Suppressor macrophage treated with lipopolysaccharide for 1 hour (primary cell): ENCODE data around the gene ENDOG.
"Not testable (repeated sequence)": the region's sequence is repeated elsewhere in the genome, so short reads cannot be mapped to it uniquely, and the experiment has no call there.

Source experiments
- DNase-seq, 3 donors: peaks; one replicate each; pipeline ENCODE4 v3.0.0-alpha.2; 2020 to 2022

ENDOG gene

DNA sequence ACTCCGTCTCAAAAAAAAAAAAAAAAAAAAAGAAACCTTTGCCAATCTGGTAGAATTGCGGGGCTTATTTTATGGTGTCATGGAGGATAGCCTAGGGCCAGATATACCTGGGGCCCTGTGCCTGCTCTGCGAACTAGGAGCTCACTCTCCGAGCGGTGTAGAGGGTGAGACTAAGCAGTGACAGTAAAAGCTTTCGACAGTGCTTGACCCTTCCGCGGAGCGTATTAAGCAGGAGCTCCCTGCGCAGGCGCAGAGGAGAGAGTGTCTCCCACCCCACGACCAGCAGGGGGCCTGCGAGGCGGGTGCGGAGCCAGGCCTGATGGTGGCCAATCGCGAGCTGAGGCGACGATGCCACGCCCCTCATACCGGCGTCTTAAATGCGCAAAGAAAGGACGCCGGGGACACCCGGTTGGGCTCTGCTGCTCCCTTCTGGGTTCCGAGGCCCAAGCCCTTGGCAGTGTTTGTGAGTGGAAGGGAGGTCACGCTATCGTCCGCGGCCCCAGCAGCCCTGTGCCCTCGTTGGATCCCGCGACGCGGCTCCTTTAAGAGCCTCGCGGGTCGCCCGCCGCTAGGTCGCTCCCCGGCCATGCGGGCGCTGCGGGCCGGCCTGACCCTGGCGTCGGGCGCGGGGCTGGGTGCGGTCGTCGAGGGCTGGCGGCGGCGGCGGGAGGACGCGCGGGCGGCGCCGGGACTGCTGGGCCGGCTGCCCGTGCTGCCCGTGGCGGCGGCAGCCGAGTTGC, at the start of gene ENDOG:
Gene ENDOG, plus strand, starts transcription at position 402 of the 740 bp plus-strand sequence. Its CDS starts 185 bp downstream, at position 587.
- peak; percentile 99 to 100 (median 99) for DNase-seq

DNA sequence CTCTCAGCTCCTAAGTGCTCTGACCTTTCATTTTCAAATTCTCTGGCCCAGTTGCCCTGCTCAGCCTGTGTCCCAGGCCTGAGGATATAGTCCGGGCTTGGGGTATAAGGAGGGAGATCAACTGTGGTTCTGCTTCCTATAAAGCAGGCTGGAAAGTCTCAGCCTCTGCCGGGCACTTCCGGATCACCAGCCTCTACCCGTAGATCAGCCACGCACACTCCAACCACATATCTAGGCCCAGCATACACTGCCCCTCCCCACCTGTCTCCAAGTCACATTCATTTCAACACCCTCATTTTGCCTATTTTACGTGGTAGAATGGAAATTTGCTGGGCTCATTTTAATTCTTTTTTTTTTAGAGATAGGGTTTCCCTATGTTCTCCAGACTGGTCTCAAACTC, 49.7 kb upstream of the ENDOG start:
- DNase-seq: no peak

DNA sequence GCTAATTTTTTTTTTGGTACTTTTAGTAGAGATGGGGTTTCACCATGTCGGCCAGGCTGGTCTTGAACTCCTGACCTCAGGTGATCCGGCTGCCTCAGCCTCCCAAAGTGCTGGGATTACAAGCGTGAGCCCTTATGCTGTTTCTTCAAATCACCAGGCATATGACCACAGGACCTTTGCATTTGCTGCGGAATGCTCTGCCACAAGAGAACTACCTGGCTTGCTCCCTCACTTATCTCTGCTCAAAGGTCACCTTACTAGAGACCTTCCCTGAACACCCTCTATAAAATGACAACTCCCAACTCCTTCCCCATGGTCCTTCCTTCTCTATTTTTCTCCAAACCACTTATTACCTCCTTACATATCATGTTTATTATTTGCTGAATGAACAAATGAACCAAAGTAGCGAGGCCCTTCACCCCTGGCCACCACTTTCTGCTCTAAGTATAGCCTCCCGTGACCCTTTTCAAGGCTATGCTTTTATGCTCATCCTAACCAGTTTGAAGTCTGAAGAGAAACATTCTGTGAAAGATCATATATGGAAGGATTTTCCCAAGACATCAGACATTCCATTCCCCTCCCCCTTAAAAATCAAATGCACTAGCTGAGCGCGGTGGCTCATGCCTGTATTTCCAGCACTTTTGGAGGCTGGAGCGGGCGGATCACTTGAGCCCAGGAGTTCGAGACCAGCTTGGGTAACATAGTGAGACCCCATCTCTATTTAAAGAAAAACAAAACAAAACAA, 47.8 kb upstream of the ENDOG start:
- DNase-seq: no peak

DNA sequence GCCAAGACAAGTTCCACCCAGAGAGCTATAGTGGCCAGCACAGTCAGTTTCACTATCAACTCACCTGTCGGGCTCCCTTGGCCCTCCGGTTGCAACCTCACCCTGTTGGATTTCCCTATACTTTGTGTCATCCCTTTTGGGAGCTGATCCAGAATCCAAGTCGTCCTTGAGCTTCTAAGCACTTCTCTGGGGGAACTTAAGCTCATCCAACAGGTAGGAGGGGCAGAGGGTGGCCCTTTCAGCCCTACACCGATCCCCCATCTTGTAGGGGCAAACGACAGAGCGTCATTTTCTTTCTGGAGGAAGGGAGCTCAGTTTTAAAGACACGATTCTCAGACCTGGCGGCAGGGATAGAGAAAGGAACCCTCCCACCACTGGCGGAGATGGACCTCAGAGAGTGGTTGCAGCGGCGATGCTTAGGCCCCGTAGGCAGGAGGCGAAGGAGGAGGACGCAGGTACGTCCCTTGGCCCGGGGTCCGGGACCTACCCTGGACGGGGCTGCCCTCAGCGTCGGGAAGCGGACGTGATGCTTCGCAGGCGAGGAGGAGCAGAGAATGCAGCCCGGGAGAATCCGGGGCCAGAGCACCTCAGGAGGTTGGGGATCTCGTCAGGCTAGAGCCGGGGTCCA, 47.1 kb upstream of the ENDOG start:
- DNase-seq: peak in 1 of 3 donors; percentile 19

DNA sequence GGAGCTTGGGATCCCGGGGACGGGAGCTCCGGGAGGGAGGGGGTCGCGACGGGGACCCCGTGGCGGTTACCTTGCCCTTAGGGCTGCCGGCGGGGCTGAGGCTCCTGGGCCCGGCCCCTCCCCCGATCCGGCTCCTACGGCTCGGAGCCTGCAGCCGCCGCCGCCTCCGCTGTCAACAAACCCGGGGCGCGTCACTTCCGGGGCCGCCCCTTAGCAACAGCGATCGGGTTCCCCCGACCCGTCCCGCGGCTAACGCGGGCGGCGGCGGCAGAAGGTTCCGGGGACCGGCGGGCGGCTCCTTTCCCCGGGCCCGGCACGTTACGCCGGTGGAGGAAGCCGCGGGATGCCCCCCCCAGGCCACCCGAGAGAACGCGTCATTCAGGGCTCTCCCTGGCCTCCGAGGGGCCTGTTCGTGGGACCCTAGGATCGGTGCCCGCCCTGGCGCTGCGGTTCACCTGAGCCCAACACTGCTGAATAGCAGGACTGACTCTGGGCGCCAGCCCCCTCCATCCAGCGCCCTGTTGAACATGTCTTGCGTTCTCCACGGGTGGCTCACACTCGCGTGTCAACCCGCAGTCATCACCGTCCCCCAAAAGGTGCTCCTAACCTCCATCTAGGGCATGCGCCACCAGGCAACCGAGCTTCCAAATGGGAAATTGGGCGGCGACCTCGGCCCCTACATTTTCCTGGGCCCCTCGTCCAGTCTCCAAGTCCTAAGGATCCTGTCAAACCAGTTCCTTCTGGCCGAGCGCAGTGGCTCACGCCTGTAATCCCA, 46.4 kb upstream of the ENDOG start, which contains the start of gene ZER1:
Gene ZER1, minus strand, starts transcription at position 183 of the 775 bp plus-strand sequence. CDS start 16,362 bp downstream, outside the sequence.
- DNase-seq: peak; percentile 92 to 98 (median 97)

DNA sequence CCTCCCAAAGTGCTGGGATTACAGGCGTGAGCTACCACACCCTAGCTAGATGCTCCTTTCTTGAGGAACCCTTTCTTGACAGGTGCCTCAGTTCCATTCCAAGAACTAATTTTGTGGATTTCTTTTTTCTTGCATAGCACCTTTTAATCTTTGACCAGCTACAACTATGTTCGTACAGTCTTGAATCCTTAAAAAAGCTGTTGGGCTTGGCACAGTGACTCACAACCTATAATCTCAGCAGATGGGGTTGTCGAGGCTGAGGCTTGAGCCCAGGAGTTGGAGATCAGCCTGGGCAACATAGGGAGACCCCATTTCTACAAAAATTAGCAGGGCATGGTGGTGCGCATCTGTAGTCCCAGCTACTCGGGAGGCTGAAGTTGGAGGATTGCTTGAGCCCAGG, 45.3 kb upstream of the ENDOG start:
- DNase-seq: no peak

DNA sequence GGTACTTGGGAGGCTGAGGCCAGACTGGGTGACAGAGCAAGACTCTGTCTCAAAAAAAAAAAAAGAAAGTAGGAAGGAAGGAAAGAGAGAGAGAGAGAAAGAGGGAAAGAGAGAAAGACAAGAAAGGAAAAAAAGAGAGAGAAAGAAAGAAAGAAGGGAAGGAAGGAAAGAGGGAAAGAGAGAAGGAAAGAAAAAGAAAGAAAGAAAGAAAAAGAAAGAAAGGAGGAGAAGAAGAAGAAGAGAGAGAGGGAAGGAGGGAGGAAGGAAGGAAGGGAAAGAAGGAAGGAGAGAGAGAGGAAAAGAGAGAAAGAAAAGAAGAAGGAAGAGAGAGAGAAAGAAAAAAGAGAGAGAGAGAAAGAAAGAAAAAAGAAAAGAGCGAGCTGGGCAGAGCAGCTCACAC, 43.5 kb upstream of the ENDOG start:
- no peak for DNase-seq

DNA sequence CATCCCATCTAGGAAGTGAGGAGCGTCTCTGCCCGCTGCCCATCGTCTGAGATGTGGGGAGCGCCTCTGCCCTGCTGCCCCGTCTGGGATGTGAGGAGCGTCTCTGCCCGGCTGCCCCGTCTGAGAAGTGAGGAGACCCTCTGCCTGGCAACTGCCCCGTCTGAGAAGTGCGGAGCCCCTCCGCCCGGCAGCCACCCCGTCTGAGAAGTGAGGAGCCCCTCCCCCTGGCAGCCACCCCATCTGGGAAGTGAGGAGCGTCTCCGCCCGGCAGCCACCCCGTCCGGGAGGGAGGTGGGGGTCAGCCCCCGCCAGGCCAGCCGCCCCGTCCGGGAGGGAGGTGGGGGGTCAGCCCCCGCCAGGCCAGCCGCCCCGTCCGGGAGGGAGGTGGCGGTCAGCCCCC, 38.2 kb upstream of the ENDOG start:
- DNase-seq: not testable (repeated sequence)

DNA sequence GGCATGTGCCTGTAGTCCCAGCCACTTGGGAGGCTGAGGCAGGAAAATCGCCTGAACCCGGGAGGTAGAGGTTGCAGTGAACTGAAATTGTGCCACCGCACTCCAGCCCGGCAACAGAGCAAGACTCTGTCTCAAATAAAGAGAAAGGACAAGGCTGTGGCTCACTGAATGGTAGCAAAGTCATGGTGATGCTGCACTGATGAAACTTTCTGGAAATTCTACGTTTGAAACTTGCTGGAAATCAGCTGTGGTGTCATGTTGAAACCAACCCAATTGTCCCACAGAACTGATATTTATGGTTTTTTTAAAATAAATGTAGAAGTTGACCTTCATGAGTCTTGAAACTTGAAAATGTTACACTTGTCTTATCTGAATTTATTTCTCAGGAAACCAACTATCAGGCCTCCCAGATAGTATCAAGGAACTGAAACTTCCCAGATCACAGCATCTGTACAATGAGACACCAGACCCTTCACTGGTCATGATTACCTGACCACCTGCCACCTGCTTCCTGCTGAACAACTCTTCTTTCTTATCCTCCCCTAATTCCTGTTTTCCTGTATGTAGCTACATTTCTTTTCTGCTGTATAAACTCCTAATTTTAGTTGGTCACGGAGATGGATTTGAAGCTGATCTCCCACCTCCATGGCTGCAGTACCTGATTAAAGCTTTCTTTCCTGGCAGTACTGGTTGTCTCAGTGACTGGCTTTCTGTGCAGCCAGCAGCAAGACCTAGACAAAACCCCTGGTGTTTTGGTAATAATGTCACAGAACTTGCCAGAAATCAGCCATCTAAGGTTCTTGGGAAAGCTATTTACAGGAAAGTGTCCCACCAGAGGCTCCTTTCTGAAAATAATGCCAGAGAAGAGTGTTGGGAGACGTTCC, 36.9 kb upstream of the ENDOG start:
- peak; percentile 30 to 72 (median 45) for DNase-seq

DNA sequence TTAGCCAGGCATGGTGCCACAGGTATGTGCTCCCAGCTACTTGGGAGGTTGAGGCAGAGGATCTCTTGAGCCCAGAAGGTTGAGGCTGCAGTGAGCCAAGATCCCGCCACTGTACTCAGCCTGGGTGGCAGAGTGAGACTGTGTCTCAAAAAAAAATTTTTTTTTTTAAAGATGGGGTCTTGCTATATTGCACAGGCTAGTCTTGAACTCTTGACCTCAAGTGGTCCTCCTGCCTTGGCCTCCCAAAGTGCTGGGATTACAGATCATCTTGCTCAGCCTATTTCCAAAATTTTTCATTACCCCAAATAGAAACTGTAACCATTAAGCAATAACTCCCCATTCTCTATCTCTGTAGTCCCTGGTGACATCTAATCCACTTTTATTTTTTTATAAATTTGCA, 35.6 kb upstream of the ENDOG start:
- DNase-seq: no peak

DNA sequence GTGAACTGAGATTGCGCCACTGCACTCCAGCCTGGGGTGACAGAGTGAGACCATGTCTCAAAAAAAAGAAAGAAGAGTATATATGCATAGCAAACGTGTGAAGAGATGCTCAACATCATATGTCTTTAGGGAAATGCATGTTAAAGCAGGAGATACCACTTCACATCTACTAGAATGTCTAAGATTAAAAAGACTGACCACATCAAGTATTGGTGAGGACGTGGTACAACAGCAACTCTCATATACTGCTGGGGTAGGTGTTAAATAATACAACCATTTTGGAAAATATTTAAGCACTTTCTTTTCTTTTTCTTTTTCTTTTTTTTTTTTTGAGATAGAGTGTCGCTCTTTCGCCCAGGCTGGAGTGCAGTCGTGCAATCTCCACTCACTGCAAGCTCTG, 32.9 kb upstream of the ENDOG start:
- no peak for DNase-seq

DNA sequence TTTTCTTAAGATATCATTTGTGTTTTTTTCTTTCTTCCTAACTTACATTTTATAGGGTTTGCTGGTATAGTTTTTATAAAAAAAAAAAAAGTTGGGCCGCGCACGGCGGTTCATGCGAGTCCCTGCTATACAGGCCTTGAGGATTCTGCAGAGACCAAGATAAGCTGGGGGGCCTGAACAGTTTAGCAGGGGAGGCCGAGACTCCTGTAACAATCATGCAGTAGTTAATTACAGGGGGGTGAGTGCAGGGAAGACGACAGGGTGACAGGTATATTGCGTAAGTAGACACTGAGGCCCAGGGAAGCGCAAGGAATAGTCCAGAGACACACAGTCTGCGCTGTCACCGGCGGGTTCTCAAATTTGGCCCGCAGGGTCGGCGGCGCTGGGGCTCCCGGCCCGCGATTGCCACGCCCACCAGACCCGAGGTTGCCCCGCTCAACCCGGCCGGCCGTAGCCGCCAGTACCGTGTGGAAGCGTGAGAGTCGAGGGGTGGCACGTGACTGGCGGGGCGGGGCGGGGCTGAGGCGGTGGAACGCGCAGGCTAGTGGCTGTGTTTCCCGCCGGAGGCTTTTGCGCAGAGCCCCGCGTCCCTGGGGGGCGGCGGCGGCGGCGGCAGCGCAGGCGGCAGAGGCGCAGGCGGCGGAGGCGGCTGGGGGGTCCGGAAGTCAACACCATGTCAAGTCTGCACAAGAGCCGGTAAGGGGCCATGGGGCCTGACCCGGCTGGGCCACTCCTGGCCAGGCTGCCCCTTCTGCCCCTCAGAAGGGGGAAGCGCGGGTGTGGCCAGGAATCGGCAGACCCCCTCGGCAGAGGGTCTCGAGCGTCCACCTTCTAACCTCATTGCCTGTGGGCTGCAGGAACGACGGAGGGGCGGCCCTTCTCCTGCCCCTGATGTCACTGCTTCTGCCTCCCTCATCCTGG, 31.4 kb upstream of the ENDOG start, which contains the start of gene TBC1D13:
Gene TBC1D13, plus strand, starts transcription at position 573 of the 921 bp plus-strand sequence. Its CDS starts 101 bp downstream, at position 674.
- peak; percentile 82 to 93 (median 90) for DNase-seq

DNA sequence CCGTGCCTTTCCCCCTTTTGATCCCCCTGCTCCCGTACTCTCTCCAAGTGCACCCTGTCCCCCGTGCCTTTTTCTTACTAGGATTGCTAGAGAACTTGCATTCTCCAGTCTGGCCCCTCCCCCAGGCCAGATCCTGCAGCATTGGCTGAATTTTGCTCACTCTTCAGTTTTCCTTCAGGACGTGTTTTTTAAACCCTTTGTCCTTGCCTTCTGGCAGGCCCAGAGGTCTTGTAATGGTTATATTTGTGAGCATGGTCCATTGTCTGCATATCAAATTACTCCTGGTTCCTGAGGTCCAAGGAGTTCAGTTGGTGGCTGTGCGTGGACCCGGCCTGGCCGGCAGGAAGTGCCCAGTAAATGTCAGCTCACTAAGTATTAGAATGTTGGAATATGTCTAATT, 30.6 kb upstream of the ENDOG start:
- peak in 1 of 3 donors; percentile 41 for DNase-seq

DNA sequence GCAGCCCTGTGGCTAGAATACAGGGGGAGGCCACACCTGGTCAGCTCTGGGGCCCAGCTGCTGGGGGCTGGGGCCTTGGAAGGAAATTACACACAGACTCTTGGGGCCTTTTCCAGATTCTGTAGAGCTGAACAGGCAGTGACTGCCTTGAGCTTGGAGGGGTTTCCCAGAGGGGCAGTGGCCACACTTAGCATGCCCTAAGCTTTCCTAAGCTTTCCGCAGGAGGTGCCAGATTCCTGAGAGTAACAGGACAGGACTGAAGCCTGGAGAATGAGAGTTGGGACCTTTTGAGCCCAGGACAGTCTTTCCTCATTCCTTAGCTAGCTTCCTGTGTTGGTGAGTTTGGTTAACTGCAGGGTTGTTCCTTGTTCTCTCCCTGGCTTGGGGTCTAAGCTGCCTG, 29.9 kb upstream of the ENDOG start:
- no peak for DNase-seq

DNA sequence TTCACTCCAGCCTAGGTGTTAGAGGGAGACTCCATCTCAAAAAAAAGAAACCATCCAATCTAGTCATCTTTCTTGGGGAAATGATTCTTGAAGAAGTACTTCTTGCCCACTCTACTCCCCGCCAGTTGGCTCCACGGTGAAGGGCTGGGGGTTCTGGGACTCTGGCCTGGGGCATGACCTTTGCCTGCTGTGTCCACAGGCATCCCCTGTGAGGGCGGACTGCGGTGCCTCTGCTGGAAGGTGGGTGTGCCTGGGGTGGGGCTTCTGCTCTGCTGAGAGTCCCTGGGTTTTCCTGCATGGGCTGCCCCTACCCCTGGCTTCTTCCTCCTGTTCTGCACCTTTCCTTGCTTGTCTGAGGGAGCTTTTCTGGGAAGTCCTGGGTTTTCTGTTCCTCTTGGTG, 27.8 kb upstream of the ENDOG start:
- no peak for DNase-seq

DNA sequence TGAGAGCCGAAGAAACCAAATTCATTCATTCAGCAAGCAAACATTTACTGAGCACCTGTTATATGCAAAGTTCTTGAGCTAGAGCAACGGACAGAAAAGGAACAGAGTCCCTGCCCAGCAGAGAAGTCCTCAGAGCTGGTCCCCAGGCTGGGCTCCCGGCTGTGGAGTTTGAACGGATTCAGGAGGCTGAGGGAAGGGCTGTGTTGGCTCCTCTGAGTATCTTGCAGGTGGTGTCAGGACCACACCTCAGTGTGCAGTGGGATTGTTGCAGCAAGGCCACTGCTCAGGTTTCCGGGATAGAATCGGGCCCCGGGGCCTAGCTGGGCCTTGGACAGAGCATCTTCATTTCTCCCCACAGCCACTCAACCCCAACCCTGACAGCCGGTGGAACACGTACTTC, 26.2 kb upstream of the ENDOG start:
- no peak for DNase-seq

DNA sequence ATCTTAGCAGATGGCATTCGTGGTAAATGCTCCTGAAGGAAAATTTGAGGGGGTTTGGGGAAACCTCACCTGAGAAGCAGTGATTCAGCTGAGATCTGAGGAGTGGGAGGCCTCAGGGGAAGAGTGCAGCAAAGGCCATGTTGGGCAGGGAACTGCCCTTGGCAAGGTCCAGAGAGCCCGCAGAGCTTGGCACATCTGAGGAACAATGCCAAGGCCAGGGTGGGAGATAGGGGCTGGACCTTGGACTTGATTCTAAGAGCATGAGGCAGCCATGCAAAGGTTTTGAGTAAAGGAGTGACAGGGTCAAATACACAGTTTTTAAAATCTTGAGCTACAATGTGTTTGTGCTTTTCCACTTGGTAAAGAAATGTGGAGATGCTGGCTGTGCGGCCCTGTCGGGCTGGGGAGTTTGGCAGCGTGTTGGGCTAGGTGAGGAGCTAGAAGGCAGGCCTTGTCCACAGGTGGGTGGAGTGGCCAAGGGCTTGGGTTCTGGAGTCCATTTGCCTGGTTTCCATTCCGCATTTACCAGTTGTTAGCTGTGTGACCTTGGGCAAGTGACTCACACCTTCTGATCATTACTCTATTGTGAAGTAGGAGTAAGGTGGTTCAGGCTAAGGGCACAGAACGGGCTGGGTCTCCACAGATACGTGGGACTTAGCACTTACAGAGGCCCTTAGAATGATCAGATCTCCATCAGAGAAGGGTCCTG, 25.2 kb upstream of the ENDOG start:
- no peak for DNase-seq

DNA sequence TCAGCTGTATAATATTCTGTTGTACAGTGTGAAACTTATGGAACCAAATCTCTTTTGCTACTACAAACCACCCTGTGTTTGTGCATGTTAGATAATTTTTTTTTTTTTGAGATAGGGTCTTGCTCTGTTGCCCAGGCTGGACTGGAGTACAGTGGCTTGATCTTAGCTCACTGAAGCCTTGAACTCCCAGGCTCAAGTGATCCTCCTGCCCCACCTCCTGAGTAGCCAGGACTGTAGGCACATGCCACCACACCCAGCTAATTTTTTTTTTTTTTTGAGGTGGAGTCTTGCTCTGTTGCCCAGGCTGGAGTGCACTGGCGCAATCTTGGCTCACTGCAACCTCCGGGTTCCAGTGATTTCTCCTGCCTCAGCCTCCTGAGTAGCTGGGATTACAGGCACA, 23.3 kb upstream of the ENDOG start:
- DNase-seq: not testable (repeated sequence)

DNA sequence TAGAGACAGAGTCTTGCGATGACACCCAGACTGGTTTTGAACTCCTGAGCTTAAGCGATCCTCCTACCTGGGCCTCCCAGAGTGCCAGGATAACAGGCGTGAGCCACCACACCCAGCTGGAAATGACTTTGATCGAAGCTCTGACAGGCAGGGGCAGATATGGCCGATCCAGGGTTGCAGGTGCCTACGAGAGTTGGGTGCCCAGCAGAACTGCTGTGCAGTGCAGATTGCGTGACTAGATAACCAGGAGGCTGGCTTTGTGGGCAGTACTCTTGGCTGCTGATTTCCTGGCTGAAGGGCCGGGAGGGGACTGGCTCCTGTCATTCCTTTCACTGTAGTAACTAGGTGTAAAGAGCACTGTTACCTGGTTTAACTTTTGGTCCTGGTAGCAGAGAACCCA, 19.4 kb upstream of the ENDOG start:
- no peak for DNase-seq

DNA sequence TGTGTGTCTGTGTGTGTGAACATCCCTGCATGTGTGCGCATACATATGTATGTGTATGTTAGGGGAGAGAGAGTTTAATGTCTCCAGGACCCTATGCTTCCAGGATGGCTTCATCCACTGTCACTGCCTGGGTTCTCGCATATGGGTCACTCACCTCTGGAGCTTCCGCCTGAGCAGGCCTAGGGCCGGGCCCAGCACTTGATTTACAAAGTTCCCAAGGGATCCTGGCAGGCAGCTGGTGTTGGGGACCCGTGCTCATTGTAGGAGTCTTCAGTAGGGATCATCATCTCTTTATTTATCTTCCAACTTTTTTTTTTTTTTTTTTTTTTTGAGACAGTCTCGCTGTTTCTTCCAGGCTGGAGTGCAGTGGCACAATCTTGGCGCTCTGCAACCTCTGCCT, 18.2 kb upstream of the ENDOG start:
- no peak for DNase-seq
